Stimulated activated naive CD4-positive, alpha-beta T cell (primary cell): ENCODE measurements around the gene IL15RA.
"Not testable (repeated sequence)": the region's sequence is repeated elsewhere in the genome, so short reads cannot be mapped to it uniquely, and the experiment has no call there.

Experiments used
- DNase-seq, 6 experiments: peaks; one replicate each; lab custom pipeline; 2025; lab: John Stamatoyannopoulos, UW

The IL15RA gene

GRCh38 chr10:5970066-5970465 lies 7.3 kb downstream of the IL15RA start:
- no peak for DNase-seq

- no peak for DNase-seq
These were observed 8.5 kb downstream of the IL15RA start for GRCh38 chr10:5968681-5969453.

GRCh38 chr10:5968037-5968680 lies 9.2 kb downstream of the IL15RA start:
- no peak for DNase-seq

- no peak for DNase-seq
These were observed 12.1 kb downstream of the IL15RA start for GRCh38 chr10:5965266-5965665.

GRCh38 chr10:5964736-5965135 lies 12.6 kb downstream of the IL15RA start:
- DNase-seq, result no peak

- no peak for DNase-seq
These were observed 13.8 kb downstream of the IL15RA start for GRCh38 chr10:5963591-5963990.

- no peak for DNase-seq
These were observed 14.3 kb downstream of the IL15RA start for GRCh38 chr10:5963071-5963470.

GRCh38 chr10:5962358-5962940 lies 14.9 kb downstream of the IL15RA start:
- not testable (repeated sequence) for DNase-seq

GRCh38 chr10:5961405-5962100 lies 15.8 kb downstream of the IL15RA start:
- no peak for DNase-seq

- not testable (repeated sequence) for DNase-seq
These were observed 16.4 kb downstream of the IL15RA start for GRCh38 chr10:5960973-5961275.

- no peak for DNase-seq
These were observed 17.0 kb downstream of the IL15RA start for GRCh38 chr10:5960070-5960972.

- DNase-seq, result no peak
These were observed 17.7 kb downstream of the IL15RA start for GRCh38 chr10:5959581-5960069.

GRCh38 chr10:5959142-5959541 lies 18.2 kb downstream of the IL15RA start:
- no peak for DNase-seq

GRCh38 chr10:5958675-5959074 lies 18.7 kb downstream of the IL15RA start:
- no peak for DNase-seq

- no peak for DNase-seq
These were observed 19.3 kb downstream of the IL15RA start for GRCh38 chr10:5958077-5958476.

- no peak for DNase-seq
These were observed 21.0 kb downstream of the IL15RA start for GRCh38 chr10:5956146-5956936.

- no peak for DNase-seq
These were observed 23.7 kb downstream of the IL15RA start for GRCh38 chr10:5953676-5954075.

- no peak for DNase-seq
These were observed 24.5 kb downstream of the IL15RA start for GRCh38 chr10:5952731-5953385.

GRCh38 chr10:5951721-5952407 lies 25.5 kb downstream of the IL15RA start:
- no peak for DNase-seq
